Upper lobe of left lung (tissue), 4 donors: ENCODE measurements around the gene PNKD.

Experiments
- EP300 ChIP-seq, 4 donors: sonication (generic); formaldehyde crosslinking; IDR thresholded peaks; one replicate each; pipeline ENCODE4 v1.5.1; 2017; ENCODE audit warnings: antibody characterized with exemption in 4 of 4, control low read depth in 2 of 4
- TF ChIP-seq, protein P1 (sequence below), 6 experiments: fragments of 450-650 bp in 4 of 6; fragments of 200-600 bp in 2 of 6; sonication (generic) in 2 of 6; IDR thresholded peaks; one replicate each; pipeline ENCODE4 v1.5.1; 2016 to 2019; ENCODE audit warnings: antibody characterized with exemption in 6 of 6

GRCh38 chr2:218245214-218245613 lies 25.1 kb upstream of the PNKD start:
- TF ChIP-seq, protein P1, sequence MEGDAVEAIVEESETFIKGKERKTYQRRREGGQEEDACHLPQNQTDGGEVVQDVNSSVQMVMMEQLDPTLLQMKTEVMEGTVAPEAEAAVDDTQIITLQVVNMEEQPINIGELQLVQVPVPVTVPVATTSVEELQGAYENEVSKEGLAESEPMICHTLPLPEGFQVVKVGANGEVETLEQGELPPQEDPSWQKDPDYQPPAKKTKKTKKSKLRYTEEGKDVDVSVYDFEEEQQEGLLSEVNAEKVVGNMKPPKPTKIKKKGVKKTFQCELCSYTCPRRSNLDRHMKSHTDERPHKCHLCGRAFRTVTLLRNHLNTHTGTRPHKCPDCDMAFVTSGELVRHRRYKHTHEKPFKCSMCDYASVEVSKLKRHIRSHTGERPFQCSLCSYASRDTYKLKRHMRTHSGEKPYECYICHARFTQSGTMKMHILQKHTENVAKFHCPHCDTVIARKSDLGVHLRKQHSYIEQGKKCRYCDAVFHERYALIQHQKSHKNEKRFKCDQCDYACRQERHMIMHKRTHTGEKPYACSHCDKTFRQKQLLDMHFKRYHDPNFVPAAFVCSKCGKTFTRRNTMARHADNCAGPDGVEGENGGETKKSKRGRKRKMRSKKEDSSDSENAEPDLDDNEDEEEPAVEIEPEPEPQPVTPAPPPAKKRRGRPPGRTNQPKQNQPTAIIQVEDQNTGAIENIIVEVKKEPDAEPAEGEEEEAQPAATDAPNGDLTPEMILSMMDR (IDR thresholded peaks at IDR 0.05): no peak
- TF ChIP-seq EP300 (IDR thresholded peaks at IDR 0.05): no peak
